Tibial nerve (tissue), 4 donors: ENCODE data around the gene CNTNAP4.

ENCODE experiments used
- EP300 ChIP-seq, 2 donors: sonication (generic); formaldehyde crosslinking; IDR thresholded peaks; one replicate each; pipeline ENCODE4 v1.6.1; 2017; ENCODE audit warnings: antibody characterized with exemption in 2 of 2, mild to moderate bottlenecking in 1 of 2
- POLR2A ChIP-seq, 2 donors: fragments of 450-650 bp; IDR thresholded peaks; one replicate each; pipeline ENCODE4 v1.6.1; 2017; ENCODE audit warnings: antibody characterized with exemption in 2 of 2, mild to moderate bottlenecking in 2 of 2, moderate library complexity in 2 of 2
- TF ChIP-seq, protein P1 (sequence below), 5 experiments: fragments of 200-600 bp in 3 of 5; fragments of 450-650 bp in 2 of 5; sonication (generic) in 3 of 5; IDR thresholded peaks; one replicate each; pipeline ENCODE4 v1.5.1; 2016 to 2019; ENCODE audit warnings: antibody characterized with exemption in 5 of 5, mild to moderate bottlenecking in 3 of 5, moderate library complexity in 2 of 5

GRCh38 chr16:76488065-76488417, 210.8 kb downstream of the CNTNAP4 start:
- TF ChIP-seq, protein P1, sequence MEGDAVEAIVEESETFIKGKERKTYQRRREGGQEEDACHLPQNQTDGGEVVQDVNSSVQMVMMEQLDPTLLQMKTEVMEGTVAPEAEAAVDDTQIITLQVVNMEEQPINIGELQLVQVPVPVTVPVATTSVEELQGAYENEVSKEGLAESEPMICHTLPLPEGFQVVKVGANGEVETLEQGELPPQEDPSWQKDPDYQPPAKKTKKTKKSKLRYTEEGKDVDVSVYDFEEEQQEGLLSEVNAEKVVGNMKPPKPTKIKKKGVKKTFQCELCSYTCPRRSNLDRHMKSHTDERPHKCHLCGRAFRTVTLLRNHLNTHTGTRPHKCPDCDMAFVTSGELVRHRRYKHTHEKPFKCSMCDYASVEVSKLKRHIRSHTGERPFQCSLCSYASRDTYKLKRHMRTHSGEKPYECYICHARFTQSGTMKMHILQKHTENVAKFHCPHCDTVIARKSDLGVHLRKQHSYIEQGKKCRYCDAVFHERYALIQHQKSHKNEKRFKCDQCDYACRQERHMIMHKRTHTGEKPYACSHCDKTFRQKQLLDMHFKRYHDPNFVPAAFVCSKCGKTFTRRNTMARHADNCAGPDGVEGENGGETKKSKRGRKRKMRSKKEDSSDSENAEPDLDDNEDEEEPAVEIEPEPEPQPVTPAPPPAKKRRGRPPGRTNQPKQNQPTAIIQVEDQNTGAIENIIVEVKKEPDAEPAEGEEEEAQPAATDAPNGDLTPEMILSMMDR (IDR thresholded peaks at IDR 0.05): no peak
- TF ChIP-seq POLR2A (IDR thresholded peaks at IDR 0.05): no peak
- no peak for TF ChIP-seq EP300 (IDR thresholded peaks at IDR 0.05)
